SJSA1 (cell line): ENCODE results near the gene RETN. TPM values are rescaled to one million over a fixed set of nuclear protein-coding genes. Genes with fewer than 3 reads are reported as not detected.

Experiments
- DNase-seq, 2 experiments: peaks; one replicate each; pipeline ENCODE4 v3.0.0-alpha.2; 2015 to 2020; ENCODE audit warnings: low spot score in 2 of 2, low read depth in 1 of 2
- H3K27ac ChIP-seq: fragments of 250-450 bp; sonication (Bioruptor Pico); 2 replicates; pipeline ENCODE4 v1.5.1; 2020; ENCODE audit warnings: mild to moderate bottlenecking, moderate library complexity
- H3K27me3 ChIP-seq: fragments of 250-450 bp; sonication (Bioruptor Pico); replicated peaks from 2 replicates; pipeline ENCODE4 v1.5.1; 2020; ENCODE audit warnings: mild to moderate bottlenecking, moderate library complexity
- H3K36me3 ChIP-seq: fragments of 250-450 bp; sonication (Bioruptor Pico); 2 replicates; pipeline ENCODE4 v1.5.1; 2020; ENCODE audit warnings: mild to moderate bottlenecking
- H3K4me1 ChIP-seq: fragments of 250-450 bp; sonication (Bioruptor Pico); replicated peaks from 2 replicates; pipeline ENCODE4 v1.6.1; 2021; ENCODE audit warnings: mild to moderate bottlenecking
- H3K4me3 ChIP-seq: fragments of 250-450 bp; sonication (Bioruptor Pico); 2 replicates; pipeline ENCODE4 v1.5.1; 2020; ENCODE audit warnings: mild to moderate bottlenecking
- H3K9me3 ChIP-seq: fragments of 250-450 bp; sonication (Bioruptor Pico); replicated peaks from 2 replicates; pipeline ENCODE4 v1.5.1; 2020; ENCODE audit warnings: mild to moderate bottlenecking
- total RNA-seq: library from RNA; depleted of rRNA; stranded (reverse); fragments of >200 nt; shearing (Covaris generic); gene quantifications from 2 replicates; pipeline ENCODE4 v1.2.3, GENCODE V29; 2014; rRNA removed

RETN gene, protein sequence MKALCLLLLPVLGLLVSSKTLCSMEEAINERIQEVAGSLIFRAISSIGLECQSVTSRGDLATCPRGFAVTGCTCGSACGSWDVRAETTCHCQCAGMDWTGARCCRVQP
- total RNA-seq: not detected in 2 replicates

DNA sequence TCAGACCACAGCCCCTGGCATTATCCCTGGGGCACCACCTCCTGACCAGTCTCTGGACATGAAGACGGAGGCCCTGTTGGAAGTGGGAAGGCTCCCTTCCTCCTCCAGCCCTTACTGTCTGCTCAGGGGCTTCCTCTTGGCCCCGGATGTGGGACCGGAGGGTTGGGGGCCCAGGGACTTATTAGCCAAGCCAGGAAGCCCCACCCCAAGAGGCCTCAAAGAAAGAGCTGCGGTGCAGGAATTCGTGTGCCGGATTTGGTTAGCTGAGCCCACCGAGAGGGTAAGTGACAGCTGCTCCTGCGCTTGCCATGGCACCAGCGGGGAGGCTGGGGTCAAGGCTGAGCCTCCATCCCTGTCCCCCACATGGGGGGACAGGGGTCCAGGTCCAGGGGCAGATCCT, at the start of gene RETN:
RETN (plus strand) TSS at position 208 of the 400 bp plus-strand sequence. CDS start 278 bp downstream, outside the sequence.
- H3K27me3 ChIP-seq: peaks cover 26% of the 10 kb centered on the region
- no peak within 1 kb of the TSS for H3K4me3 ChIP-seq
- no peak for DNase-seq
- no peak within 1 kb of the TSS for H3K27ac ChIP-seq
- no peaks in the 10 kb centered on the region for H3K36me3 ChIP-seq
- no peaks in the 10 kb centered on the region for H3K4me1 ChIP-seq
- no peaks in the 10 kb centered on the region; the same call in 1 of the 2 replicates for H3K9me3 ChIP-seq

DNA sequence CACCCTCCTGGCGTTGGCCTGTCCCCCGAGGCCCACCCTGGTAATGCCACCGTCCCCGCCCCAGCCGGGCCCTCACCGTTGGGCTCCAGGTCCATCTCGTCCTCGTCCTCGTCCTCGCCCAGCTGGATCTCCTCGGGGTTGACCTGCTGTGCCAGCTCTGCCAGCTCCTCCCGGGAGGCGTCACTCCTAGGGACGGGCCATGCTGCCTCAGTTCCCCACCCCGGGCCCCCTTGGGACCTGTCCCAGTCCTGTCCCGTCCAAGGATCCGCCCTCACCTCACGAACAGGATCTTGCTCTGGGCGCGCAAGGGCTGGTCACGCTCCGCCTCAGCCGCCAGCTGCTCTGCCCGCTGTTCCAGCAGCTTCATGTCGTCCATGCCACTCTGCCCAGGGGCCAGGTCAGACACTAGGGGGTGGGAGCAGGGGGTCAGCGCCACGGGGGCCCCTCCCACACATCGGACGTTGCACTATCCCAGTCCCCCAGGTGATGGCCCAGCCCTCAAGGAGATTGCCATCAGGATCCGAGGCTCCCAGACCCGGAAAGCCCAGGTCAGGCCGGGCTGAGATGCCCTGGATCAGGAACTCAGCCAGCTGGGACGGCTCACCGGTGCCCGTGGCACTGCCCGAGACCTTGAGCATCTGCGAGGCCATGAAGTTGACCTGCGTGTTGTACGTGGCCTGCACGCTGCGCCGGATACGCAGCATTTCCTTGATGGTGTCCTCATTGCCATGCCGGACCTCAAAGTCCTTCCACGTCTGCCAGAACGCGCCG, 49.0 kb upstream of the RETN start:
- no peak overlapping the region for H3K4me3 ChIP-seq
- H3K4me1 ChIP-seq: no peaks in the 10 kb centered on the region
- H3K9me3 ChIP-seq: no peaks in the 10 kb centered on the region
- no peak for DNase-seq
- no peak overlapping the region for H3K27ac ChIP-seq
- H3K27me3 ChIP-seq: no peaks in the 10 kb centered on the region
- peaks cover 45% of the 10 kb centered on the region for H3K36me3 ChIP-seq

DNA sequence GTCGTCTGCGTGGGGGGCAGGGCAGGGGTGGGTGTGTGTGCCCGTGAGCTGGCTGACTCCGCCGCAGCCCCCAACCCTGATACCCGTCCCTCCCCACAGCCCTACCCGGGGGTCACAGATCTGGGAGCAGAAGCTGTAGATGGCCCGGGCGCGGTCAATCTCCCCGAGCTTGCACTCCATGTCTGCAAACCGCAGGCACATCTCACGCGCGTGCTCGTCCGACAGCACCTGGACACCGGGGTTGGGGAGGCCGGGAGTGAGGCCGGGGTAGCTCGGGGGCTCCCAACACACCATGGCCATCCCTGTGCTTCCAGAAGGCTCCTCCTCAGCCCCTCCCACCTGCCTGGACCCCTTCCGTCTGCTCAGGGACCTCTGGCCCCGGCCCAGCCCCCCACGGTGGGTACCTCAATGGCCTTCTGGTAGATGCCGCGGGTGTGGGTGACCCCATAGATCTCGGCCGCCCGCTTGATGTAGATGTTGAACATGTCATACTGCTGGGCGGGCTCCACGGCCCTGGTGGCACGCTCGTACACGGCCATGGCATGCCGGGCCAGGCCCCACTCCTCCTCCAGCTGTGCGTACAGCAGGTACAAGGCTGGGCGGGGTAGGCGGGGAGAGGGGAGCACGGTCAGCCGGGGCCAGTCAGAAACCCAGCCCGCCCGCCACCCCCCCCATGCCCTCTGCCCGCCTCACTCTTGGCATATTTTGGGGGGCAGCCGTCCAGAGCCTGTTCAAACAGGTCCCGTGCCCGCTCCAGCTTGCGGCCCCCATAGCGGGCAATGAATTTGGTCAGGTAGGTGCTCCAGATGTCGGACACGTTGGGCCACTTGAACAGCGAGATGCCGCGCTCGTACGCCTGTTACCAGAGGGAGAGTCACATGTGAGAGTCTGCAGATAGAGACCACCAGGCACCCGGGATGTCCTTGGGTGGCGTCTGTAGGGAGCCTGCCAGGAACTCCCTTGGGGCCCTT, 48.1 kb upstream of the RETN start:
- H3K27ac ChIP-seq: no peak overlapping the region
- no peak overlapping the region for H3K4me3 ChIP-seq
- H3K9me3 ChIP-seq: no peaks in the 10 kb centered on the region
- H3K27me3 ChIP-seq: no peaks in the 10 kb centered on the region
- H3K4me1 ChIP-seq: no peaks in the 10 kb centered on the region
- peaks cover 48% of the 10 kb centered on the region for H3K36me3 ChIP-seq
- DNase-seq: no peak

- Histone ChIP-seq H3K4me1 (peaks cover 3% of the 10 kb centered on the region), H3K9me3 (no peaks in the 10 kb centered on the region), H3K27ac (no peak overlapping the region), H3K36me3 (peaks cover 70% of the 10 kb centered on the region), H3K4me3 (no peak overlapping the region), H3K27me3 (no peaks in the 10 kb centered on the region)
- DNase-seq: no peak
These were observed 45.7 kb upstream of the RETN start for GRCh38 chr19:7622933-7623685.

- H3K36me3 ChIP-seq: peaks cover 71% of the 10 kb centered on the region
- H3K4me3 ChIP-seq: no peak overlapping the region
- H3K9me3 ChIP-seq: no peaks in the 10 kb centered on the region
- no peaks in the 10 kb centered on the region for H3K27me3 ChIP-seq
- H3K27ac ChIP-seq: no peak overlapping the region
- H3K4me1 ChIP-seq: peaks cover 8% of the 10 kb centered on the region
- no peak for DNase-seq
These were observed 44.9 kb upstream of the RETN start for GRCh38 chr19:7623725-7624603.

DNA sequence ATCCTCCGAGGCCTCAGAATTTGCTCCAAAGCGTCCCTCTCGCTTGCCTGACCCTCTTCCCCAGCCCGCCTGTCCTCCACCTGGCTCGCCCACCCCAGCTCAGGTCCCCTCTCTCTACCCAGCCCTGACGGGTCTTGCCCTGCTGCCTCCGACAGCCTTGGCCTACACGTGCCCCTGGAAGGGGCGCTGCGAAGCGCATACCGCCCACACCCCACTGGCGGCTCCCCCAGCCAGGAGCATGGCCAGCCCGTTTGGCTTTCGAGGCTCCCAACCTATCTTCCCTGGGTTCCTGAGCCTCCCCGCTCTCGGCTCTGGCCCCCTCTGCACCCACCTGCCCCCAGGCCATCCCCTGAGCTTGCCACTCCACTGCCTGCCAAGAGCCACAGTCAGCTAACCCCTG, 44.0 kb upstream of the RETN start:
- H3K36me3 ChIP-seq: peaks cover 68% of the 10 kb centered on the region
- DNase-seq: no peak
- no peaks in the 10 kb centered on the region for H3K9me3 ChIP-seq
- peaks cover 8% of the 10 kb centered on the region for H3K4me1 ChIP-seq
- H3K27me3 ChIP-seq: no peaks in the 10 kb centered on the region
- no peak overlapping the region for H3K27ac ChIP-seq
- H3K4me3 ChIP-seq: no peak overlapping the region

- H3K36me3 ChIP-seq: peaks cover 58% of the 10 kb centered on the region
- no peaks in the 10 kb centered on the region for H3K9me3 ChIP-seq
- no peak overlapping the region for H3K4me3 ChIP-seq
- no peak overlapping the region for H3K27ac ChIP-seq
- DNase-seq: no peak
- no peaks in the 10 kb centered on the region for H3K27me3 ChIP-seq
- peaks cover 15% of the 10 kb centered on the region for H3K4me1 ChIP-seq
These were observed 43.0 kb upstream of the RETN start for GRCh38 chr19:7625763-7626372.

GRCh38 chr19:7627166-7627565, 41.7 kb upstream of the RETN start:
- Histone ChIP-seq H3K9me3 (no peaks in the 10 kb centered on the region), H3K36me3 (peaks cover 48% of the 10 kb centered on the region), H3K4me1 (peaks cover 16% of the 10 kb centered on the region), H3K27me3 (no peaks in the 10 kb centered on the region), H3K27ac (no peak overlapping the region), H3K4me3 (no peak overlapping the region)
- no peak for DNase-seq

DNA sequence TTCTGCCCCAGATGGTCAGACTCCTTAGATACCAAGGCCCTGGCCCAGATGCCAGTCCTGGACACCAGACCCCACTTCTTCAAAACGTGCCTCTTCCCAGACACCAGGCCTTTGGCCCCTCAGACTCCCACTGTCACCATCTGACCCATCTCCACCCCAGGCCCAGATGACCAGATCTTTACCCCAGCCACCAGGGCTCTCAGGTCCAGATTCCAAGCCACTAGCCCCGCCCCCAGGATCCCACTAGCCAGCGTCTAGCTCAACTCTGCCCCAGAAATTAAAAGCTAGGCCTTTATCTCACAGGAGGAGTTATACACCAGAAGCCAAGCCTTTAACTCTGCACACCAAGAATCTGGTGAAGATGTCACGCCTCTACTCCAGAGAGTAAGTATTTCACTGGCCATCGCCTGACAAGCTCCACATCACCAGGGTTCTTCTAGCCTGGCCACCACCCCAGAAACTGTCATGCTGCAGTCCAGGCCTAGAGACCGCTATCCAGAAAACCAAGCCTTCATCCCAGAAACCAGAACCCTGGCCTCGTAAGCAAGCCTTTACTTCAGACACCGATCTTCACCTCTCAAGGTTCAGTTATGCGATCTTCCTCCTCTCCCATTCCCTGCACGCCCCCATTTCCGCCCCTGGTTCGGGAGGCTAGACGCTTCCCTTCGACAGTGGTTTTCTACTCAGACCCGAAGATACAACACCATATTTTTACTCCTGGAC, 40.1 kb upstream of the RETN start:
- H3K36me3 ChIP-seq: peaks cover 36% of the 10 kb centered on the region

GRCh38 chr19:7629347-7630054, 39.3 kb upstream of the RETN start, which contains the start of the genes PET100 and XAB2:
PET100 (plus strand) TSS chr19:7629793; CDS start chr19:7629834, 41 bp downstream.
XAB2 (minus strand) TSS chr19:7629545; CDS start chr19:7629527, 18 bp downstream.
- peak; percentile 97 to 98 for DNase-seq
- Histone ChIP-seq H3K9me3 (no peaks in the 10 kb centered on the region), H3K4me3 (peak within 1 kb of the TSS; percentile 69), H3K27me3 (peaks cover 5% of the 10 kb centered on the region; the same call in 1 of the 2 replicates), H3K4me1 (peaks cover 16% of the 10 kb centered on the region), H3K36me3 (peaks cover 32% of the 10 kb centered on the region), H3K27ac (peak within 1 kb of the TSS; percentile 81)

More for the DNA sequence above, 40.1 kb upstream of the RETN start:
- H3K27me3 ChIP-seq: no peaks in the 10 kb centered on the region
- H3K9me3 ChIP-seq: no peaks in the 10 kb centered on the region
- DNase-seq: no peak
- H3K27ac ChIP-seq: peak overlapping the region; percentile 55
- peak overlapping the region; percentile 69 for H3K4me3 ChIP-seq
- H3K4me1 ChIP-seq: peaks cover 16% of the 10 kb centered on the region

GRCh38 chr19:7631577-7631976, 37.3 kb upstream of the RETN start:
- peaks cover 16% of the 10 kb centered on the region for H3K27me3 ChIP-seq

More at GRCh38 chr19:7631577-7631976, 37.3 kb upstream of the RETN start:
- H3K4me3 ChIP-seq: no peak overlapping the region
- DNase-seq: no peak
- H3K36me3 ChIP-seq: peaks cover 18% of the 10 kb centered on the region
- H3K9me3 ChIP-seq: no peaks in the 10 kb centered on the region
- no peak overlapping the region for H3K27ac ChIP-seq
- H3K4me1 ChIP-seq: peaks cover 16% of the 10 kb centered on the region
